Natural killer cell (primary cell): ENCODE results near the gene CCL1. TPM values are rescaled to one million over a fixed set of nuclear protein-coding genes. Genes with fewer than 3 reads are reported as not detected.

Source experiments
- ATAC-seq, 3 donors: fragments of 150-1000 bp in 2 of 3; fragments of 200-7000 bp in 1 of 3; cut with Tn5 transposase; 1 replicate in 1 of 3; 2 replicates in 2 of 3; pipeline ENCODE4 v1.10.0; 2021; ENCODE audit warnings: mild to moderate bottlenecking in 2 of 3, moderate library complexity in 2 of 3
- DNase-seq, 2 donors: peaks; one replicate each; pipeline versions ENCODE4 v3.0.0 to v3.0.0-alpha.2; 2013 to 2021; ENCODE audit warnings: mixed read lengths in 1 of 2
- H3K27ac ChIP-seq: one replicate; pipeline ENCODE4 v1.5.1; 2013; ENCODE audit warnings: mild to moderate bottlenecking, low read length
- H3K27me3 ChIP-seq: one replicate; pipeline ENCODE4 v1.6.1; 2013; ENCODE audit warnings: low read length; ENCODE audit not compliant: control insufficient read depth, insufficient read depth
- H3K36me3 ChIP-seq: one replicate; pipeline ENCODE4 v1.6.1; 2013; ENCODE audit warnings: low read length; ENCODE audit not compliant: control insufficient read depth, insufficient read depth
- H3K4me1 ChIP-seq: one replicate; pipeline ENCODE4 v1.6.1; 2013; ENCODE audit warnings: low read length; ENCODE audit not compliant: control insufficient read depth, insufficient read depth
- H3K4me3 ChIP-seq: one replicate; pipeline ENCODE4 v1.5.1; 2013; ENCODE audit warnings: low read length
- H3K9me3 ChIP-seq: one replicate; pipeline ENCODE4 v1.6.1; 2013; ENCODE audit warnings: low read length; ENCODE audit not compliant: control insufficient read depth, insufficient read depth
- H3K27ac Mint-ChIP-seq, 2 donors: one replicate each; pipeline ENCODE4 v1.8.0; 2022; ENCODE audit warnings: mild to moderate bottlenecking in 2 of 2, mixed read lengths in 2 of 2, moderate library complexity in 1 of 2
- H3K27me3 Mint-ChIP-seq, 2 donors: one replicate each; pipeline ENCODE4 v1.8.0; 2022; ENCODE audit warnings: low read depth in 2 of 2, mixed read lengths in 2 of 2
- H3K36me3 Mint-ChIP-seq: one replicate; pipeline ENCODE4 v1.8.0; 2022; ENCODE audit warnings: mixed read lengths
- H3K4me1 Mint-ChIP-seq, 2 donors: one replicate each; pipeline ENCODE4 v1.8.0; 2022; ENCODE audit warnings: mixed read lengths in 2 of 2
- H3K4me3 Mint-ChIP-seq: one replicate; pipeline ENCODE4 v1.8.0; 2022; ENCODE audit warnings: mild to moderate bottlenecking, moderate library complexity, mixed read lengths
- H3K9me3 Mint-ChIP-seq, 2 donors: one replicate each; pipeline ENCODE4 v1.8.0; 2022; ENCODE audit warnings: mixed read lengths in 2 of 2
- CTCF ChIP-seq: fragments of 200-600 bp; IDR thresholded peaks from one replicate; pipeline ENCODE4 v1.8.0; 2022; ENCODE audit warnings: antibody characterized with exemption
- WGBS: methylation state at CpG from one replicate; pipeline ENCODE4 v1.1.7; 2013; ENCODE audit warnings: missing lambda C conversion rate; ENCODE audit not compliant: insufficient coverage; 5-methylcytosine and 5-hydroxymethylcytosine counted together
- intact Hi-C: fragments of 100-400 bp; cut with micrococcal nuclease; formaldehyde crosslinking; loops from one replicate; pipeline ENCODE4 v1.14.2; 2022
- total RNA-seq, 4 donors: library from RNA; stranded (reverse); fragments of 120-200 nt in 1 of 4; gene quantifications; one replicate each; pipeline versions ENCODE4 v1.2.3 to v1.2.4, GENCODE V29; 2013 to 2022

The CCL1 gene
- total RNA-seq, 3 donors from 2014 or later (not counting 1 experiment from before 2014, with no cell fraction given) = not detected

GRCh38 chr17:34401165-34401564 lies 38.1 kb upstream of the CCL1 start:
- H3K36me3 ChIP-seq = no peaks in the 10 kb centered on the region
- Mint-ChIP-seq H3K36me3 (no peaks in the 10 kb centered on the region), H3K9me3 (no peaks in the 10 kb centered on the region), H3K27ac (no peak overlapping the region), H3K4me3 (no peak overlapping the region), H3K4me1 (no peaks in the 10 kb centered on the region), H3K27me3 (peaks cover 0 to 13% of the 10 kb centered on the region in 2 donors)
- ATAC-seq (no peak), DNase-seq (no peak)
- no peak for TF ChIP-seq CTCF
- 93% methylated on average over 5 of the region's 5 CpGs for WGBS
- H3K27me3 ChIP-seq = no peaks in the 10 kb centered on the region
- peaks cover 2% of the 10 kb centered on the region for H3K4me1 ChIP-seq
- H3K9me3 ChIP-seq = no peaks in the 10 kb centered on the region
- intact Hi-C loops = no loop called here
- no peak overlapping the region for H3K27ac ChIP-seq
- H3K4me3 ChIP-seq = no peak overlapping the region

- H3K4me3 ChIP-seq = no peak overlapping the region
- Mint-ChIP-seq H3K4me3 (no peak overlapping the region), H3K27ac (no peak overlapping the region), H3K27me3 (peaks cover 0 to 13% of the 10 kb centered on the region in 2 donors), H3K36me3 (no peaks in the 10 kb centered on the region), H3K9me3 (no peaks in the 10 kb centered on the region), H3K4me1 (no peaks in the 10 kb centered on the region)
- H3K4me1 ChIP-seq = peaks cover 2% of the 10 kb centered on the region
- no peak overlapping the region for H3K27ac ChIP-seq
- H3K9me3 ChIP-seq = no peaks in the 10 kb centered on the region
- H3K27me3 ChIP-seq = no peaks in the 10 kb centered on the region
- no peak for ATAC-seq
- intact Hi-C loops = no loop called here
- DNase-seq = no peak
- WGBS = 79% methylated on average over 10 of the region's 10 CpGs
- TF ChIP-seq CTCF = no peak
- H3K36me3 ChIP-seq = no peaks in the 10 kb centered on the region
Measured at GRCh38 chr17:34400301-34400931, 37.4 kb upstream of the CCL1 start.

GRCh38 chr17:34399725-34400124 lies 36.7 kb upstream of the CCL1 start:
- Mint-ChIP-seq H3K27ac (no peak overlapping the region), H3K9me3 (no peaks in the 10 kb centered on the region), H3K4me3 (no peak overlapping the region), H3K4me1 (no peaks in the 10 kb centered on the region), H3K36me3 (no peaks in the 10 kb centered on the region), H3K27me3 (peaks cover 0 to 13% of the 10 kb centered on the region in 2 donors)
- Histone ChIP-seq H3K27ac (no peak overlapping the region), H3K9me3 (no peaks in the 10 kb centered on the region), H3K4me3 (no peak overlapping the region), H3K4me1 (peaks cover 2% of the 10 kb centered on the region), H3K27me3 (no peaks in the 10 kb centered on the region), H3K36me3 (no peaks in the 10 kb centered on the region)
- WGBS = 50% methylated on average over 1 of the region's 1 CpG
- ATAC-seq (no peak), DNase-seq (no peak)
- intact Hi-C loops = no loop called here
- TF ChIP-seq CTCF = no peak

- Mint-ChIP-seq H3K4me3 (no peak overlapping the region), H3K9me3 (no peaks in the 10 kb centered on the region), H3K36me3 (no peaks in the 10 kb centered on the region), H3K4me1 (no peaks in the 10 kb centered on the region), H3K27me3 (peaks cover 0 to 13% of the 10 kb centered on the region in 2 donors), H3K27ac (no peak overlapping the region)
- no peak for TF ChIP-seq CTCF
- Histone ChIP-seq H3K36me3 (no peaks in the 10 kb centered on the region), H3K4me1 (peaks cover 2% of the 10 kb centered on the region), H3K4me3 (no peak overlapping the region), H3K27me3 (no peaks in the 10 kb centered on the region), H3K27ac (no peak overlapping the region), H3K9me3 (no peaks in the 10 kb centered on the region)
- 1% methylated on average over 2 of the region's 2 CpGs for WGBS
- ATAC-seq (peak in 2 of 3 donors; percentile 37 to 50), DNase-seq (no peak)
- intact Hi-C loops = no loop called here
Measured at GRCh38 chr17:34398990-34399389, 36.0 kb upstream of the CCL1 start.
